Stomach (tissue), 4 donors: Measurements from ENCODE around the gene WDR45B.

Source experiments
- EP300 ChIP-seq: sonication (generic); formaldehyde crosslinking; IDR thresholded peaks from one replicate; pipeline ENCODE4 v1.6.1; 2017; ENCODE audit warnings: antibody characterized with exemption
- POLR2A ChIP-seq, 4 donors: fragments of 450-650 bp; IDR thresholded peaks; one replicate each; pipeline ENCODE4 v1.6.1; 2016; ENCODE audit warnings: antibody characterized with exemption in 4 of 4, control low read depth in 2 of 4, mild to moderate bottlenecking in 1 of 4, moderate library complexity in 1 of 4
- POLR2AphosphoS5 ChIP-seq, 3 donors: sonication (generic); formaldehyde crosslinking; IDR thresholded peaks; one replicate each; pipeline ENCODE4 v1.6.1; 2016; ENCODE audit warnings: antibody characterized with exemption in 3 of 3
- TF ChIP-seq, protein P1 (sequence below), 7 experiments: fragments of 450-650 bp in 4 of 7; fragments of 200-600 bp in 3 of 7; sonication (generic) in 3 of 7; IDR thresholded peaks; one replicate each; pipeline ENCODE4 v1.5.1; 2016 to 2019; ENCODE audit warnings: antibody characterized with exemption in 7 of 7, control low read depth in 2 of 7, mild to moderate bottlenecking in 1 of 7

DNA sequence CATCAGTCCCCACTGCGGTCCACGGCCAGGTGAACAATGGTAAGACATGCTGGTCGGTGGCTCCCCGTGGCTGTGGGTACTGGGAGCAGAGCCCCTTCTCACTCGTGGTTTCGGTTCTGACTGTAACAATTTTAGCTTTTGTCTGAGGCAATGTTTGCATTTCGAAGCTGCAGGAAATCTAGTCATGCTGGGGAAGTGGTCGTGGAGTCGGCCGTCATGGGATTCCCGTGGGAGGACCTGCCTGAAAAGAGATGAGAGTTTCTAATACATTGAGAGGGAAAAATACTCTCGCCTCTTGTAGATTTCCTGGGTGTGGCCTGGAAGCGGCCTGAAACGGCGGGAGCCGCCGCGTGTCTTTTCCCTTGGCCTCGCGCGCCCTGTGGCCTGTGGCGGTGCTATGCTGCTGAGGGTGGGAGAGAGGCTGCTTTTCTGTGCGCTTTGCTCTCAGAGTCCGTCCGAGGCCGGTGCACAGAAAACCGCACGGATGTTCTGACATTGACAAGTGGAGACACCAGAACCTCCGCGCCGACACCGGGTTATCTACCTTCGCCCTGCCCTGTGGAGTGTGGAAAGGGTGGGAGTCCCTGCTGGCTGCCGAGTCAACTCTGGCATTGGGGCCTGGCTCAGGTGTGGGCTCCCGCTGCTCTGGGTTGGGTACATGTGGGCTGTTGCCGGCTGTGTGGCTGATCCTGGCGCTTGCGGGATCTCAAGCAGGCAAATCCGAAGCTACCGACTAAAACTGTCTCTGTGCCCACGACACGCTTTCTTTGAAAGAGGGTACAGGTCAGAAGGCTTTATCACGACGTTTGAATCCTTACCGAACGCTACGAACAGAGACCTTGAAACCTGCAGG, 60.8 kb downstream of the WDR45B start:
- TF ChIP-seq POLR2A (IDR thresholded peaks at IDR 0.05) = no peak
- TF ChIP-seq EP300 = no peak
- TF ChIP-seq, protein P1, sequence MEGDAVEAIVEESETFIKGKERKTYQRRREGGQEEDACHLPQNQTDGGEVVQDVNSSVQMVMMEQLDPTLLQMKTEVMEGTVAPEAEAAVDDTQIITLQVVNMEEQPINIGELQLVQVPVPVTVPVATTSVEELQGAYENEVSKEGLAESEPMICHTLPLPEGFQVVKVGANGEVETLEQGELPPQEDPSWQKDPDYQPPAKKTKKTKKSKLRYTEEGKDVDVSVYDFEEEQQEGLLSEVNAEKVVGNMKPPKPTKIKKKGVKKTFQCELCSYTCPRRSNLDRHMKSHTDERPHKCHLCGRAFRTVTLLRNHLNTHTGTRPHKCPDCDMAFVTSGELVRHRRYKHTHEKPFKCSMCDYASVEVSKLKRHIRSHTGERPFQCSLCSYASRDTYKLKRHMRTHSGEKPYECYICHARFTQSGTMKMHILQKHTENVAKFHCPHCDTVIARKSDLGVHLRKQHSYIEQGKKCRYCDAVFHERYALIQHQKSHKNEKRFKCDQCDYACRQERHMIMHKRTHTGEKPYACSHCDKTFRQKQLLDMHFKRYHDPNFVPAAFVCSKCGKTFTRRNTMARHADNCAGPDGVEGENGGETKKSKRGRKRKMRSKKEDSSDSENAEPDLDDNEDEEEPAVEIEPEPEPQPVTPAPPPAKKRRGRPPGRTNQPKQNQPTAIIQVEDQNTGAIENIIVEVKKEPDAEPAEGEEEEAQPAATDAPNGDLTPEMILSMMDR (IDR thresholded peaks at IDR 0.05) = no peak
- no peak for TF ChIP-seq POLR2AphosphoS5 (IDR thresholded peaks at IDR 0.05)
